Ascending aorta (tissue), 2 donors: Measurements from ENCODE around the gene UBAP2L. TPM values are rescaled to one million over a fixed set of nuclear protein-coding genes. Genes with fewer than 3 reads are reported as not detected.
A peak's percentile ranks its signal among the peaks of the same experiment; 100 is the strongest.

Experiments used
- DNase-seq, 2 donors: peaks; one replicate each; pipeline ENCODE4 v3.0.0-alpha.2; 2019; ENCODE audit warnings: low spot score in 2 of 2
- H3K27ac ChIP-seq, 2 donors: fragments of 200-600 bp; sonication (generic); one replicate each; pipeline ENCODE4 v1.5.1; 2016 to 2017; ENCODE audit warnings: mild to moderate bottlenecking in 1 of 2
- H3K27me3 ChIP-seq: fragments of 200-600 bp; sonication (generic); one replicate; pipeline ENCODE4 v1.5.1; 2017
- H3K36me3 ChIP-seq, 2 donors: fragments of 200-600 bp; sonication (generic); one replicate each; pipeline ENCODE4 v1.5.1; 2016
- H3K4me1 ChIP-seq, 2 donors: fragments of 200-600 bp; sonication (generic); one replicate each; pipeline ENCODE4 v1.5.1; 2016 to 2017; ENCODE audit warnings: mild to moderate bottlenecking in 1 of 2
- H3K4me3 ChIP-seq, 2 donors: fragments of 200-600 bp; sonication (generic); one replicate each; pipeline ENCODE4 v1.5.1; 2016 to 2017; ENCODE audit warnings: mild to moderate bottlenecking in 1 of 2
- H3K9me3 ChIP-seq, 2 donors: fragments of 200-600 bp; sonication (generic); one replicate each; pipeline ENCODE4 v1.5.1; 2016
- intact Hi-C: fragments of 100-400 bp; cut with DNase I; formaldehyde crosslinking; loops from one replicate; pipeline ENCODE4 v1.15.1; 2023
- total RNA-seq: library from RNA; depleted of rRNA; stranded (reverse); fragments of >200 nt; gene quantifications from one replicate; pipeline ENCODE4 v1.1.0, GENCODE V29; 2016
- TF ChIP-seq, protein P1 (sequence below), 3 experiments: fragments of 200-600 bp in 2 of 3; fragments of 450-650 bp in 1 of 3; sonication (generic) in 2 of 3; IDR thresholded peaks; one replicate each; pipeline ENCODE4 v1.5.1; 2016 to 2019; ENCODE audit warnings: antibody characterized with exemption in 3 of 3, mild to moderate bottlenecking in 1 of 3, moderate library complexity in 1 of 3

The UBAP2L gene
- total RNA-seq, 1 donor from 2014 or later = 67.8 TPM

- Histone ChIP-seq H3K4me1 (peaks cover 17 to 50% of the 10 kb centered on the region in 2 donors), H3K27me3 (no peaks in the 10 kb centered on the region), H3K36me3 (peaks cover 14 to 37% of the 10 kb centered on the region in 2 donors), H3K27ac (peak overlapping the region in 1 of 2 donors; percentile 23), H3K4me3 (no peak overlapping the region), H3K9me3 (no peaks in the 10 kb centered on the region)
- intact Hi-C loops = no loop called here
- TF ChIP-seq, protein P1, sequence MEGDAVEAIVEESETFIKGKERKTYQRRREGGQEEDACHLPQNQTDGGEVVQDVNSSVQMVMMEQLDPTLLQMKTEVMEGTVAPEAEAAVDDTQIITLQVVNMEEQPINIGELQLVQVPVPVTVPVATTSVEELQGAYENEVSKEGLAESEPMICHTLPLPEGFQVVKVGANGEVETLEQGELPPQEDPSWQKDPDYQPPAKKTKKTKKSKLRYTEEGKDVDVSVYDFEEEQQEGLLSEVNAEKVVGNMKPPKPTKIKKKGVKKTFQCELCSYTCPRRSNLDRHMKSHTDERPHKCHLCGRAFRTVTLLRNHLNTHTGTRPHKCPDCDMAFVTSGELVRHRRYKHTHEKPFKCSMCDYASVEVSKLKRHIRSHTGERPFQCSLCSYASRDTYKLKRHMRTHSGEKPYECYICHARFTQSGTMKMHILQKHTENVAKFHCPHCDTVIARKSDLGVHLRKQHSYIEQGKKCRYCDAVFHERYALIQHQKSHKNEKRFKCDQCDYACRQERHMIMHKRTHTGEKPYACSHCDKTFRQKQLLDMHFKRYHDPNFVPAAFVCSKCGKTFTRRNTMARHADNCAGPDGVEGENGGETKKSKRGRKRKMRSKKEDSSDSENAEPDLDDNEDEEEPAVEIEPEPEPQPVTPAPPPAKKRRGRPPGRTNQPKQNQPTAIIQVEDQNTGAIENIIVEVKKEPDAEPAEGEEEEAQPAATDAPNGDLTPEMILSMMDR (IDR thresholded peaks at IDR 0.05) = no peak
- no peak for DNase-seq
These were observed 42.7 kb upstream of the UBAP2L start for GRCh38 chr1:154178013-154178412.

DNA sequence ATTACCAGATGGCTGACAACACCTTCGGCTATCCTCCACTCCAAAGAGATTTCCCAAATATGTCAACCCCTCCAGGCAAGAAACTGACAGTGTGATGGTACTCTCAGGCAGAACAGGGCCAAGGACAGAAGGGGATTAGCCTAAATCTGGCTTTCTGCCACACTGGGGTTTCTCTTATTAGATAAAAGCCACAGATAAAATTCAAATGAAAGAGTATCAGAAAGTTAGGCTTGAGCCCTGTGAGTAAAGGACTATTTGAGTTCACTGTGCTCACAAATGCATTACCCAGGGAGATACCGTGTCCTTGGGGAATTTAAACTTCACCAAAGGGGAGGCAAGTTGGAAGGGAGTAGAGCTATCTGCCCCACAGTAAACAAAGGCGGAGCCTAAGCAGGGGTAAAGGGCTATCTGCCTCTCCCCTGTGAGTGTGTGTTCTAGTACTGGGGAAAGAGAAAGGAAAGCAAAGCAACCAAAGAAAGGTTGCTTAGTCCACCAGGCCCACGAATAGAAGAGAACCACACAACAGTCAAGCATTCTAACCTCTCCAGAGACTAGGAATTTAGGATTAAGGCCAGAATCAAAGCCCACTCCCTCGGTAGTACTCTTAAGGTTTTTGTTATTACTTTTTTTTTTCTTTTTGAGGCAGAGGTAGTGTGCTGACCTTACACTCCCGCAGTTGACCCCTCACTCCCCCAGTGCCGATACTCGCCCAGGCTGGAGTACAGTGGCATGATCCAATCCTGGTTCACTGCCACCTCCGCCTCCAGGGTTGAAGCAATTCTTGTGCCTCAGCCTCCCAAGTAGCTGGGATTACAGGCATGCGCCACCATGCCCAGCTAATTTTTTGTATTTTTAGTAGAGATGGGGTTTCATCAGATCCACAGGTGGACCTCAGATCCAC is 41.6 kb upstream of the UBAP2L start:
- peaks cover 17 to 50% of the 10 kb centered on the region in 2 donors for H3K4me1 ChIP-seq
- intact Hi-C loops = no loop called here
- DNase-seq = no peak
- TF ChIP-seq, protein P1 (IDR thresholded peaks at IDR 0.05) = no peak
- H3K27me3 ChIP-seq = no peaks in the 10 kb centered on the region
- no peak overlapping the region for H3K4me3 ChIP-seq
- H3K9me3 ChIP-seq = no peaks in the 10 kb centered on the region
- peak overlapping the region in 1 of 2 donors; percentile 49 for H3K27ac ChIP-seq
- H3K36me3 ChIP-seq = peaks cover 10 to 26% of the 10 kb centered on the region in 2 donors

DNA sequence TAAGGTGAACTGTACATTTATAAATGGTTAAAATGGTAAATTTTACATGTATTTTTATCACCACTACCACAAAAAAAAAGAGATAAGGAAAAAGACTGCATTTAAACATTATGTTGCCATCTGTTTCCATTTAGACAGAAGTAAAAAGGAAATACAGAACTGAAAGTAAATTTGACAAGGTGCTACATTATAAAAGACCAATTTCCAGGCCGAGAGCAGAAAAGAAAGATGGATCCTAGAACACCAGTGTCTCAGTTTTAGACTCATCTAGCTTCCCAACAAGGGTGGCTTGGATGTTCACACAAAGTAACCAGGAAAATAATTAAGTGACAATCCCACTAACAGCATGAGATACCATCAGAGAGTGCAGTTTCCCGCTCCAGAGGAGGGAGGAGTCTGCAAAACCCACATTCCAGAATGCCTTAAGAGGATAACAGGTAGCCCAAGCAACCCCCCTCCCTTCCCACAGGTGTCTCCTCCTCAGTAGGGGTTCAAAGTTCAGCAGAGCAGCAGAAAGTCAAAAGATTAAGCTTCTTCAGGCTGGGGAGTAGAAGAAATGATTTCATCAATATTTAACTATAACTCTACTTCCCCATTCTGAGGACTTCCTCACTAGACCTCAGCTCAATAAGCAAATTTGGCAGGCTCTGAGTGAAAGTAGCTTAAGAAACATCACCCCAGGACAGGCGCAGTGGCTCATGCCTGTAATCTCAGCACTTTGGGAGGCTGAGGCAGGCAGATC is 40.6 kb upstream of the UBAP2L start:
- Histone ChIP-seq H3K4me1 (peaks cover 17 to 50% of the 10 kb centered on the region in 2 donors), H3K27me3 (no peaks in the 10 kb centered on the region), H3K27ac (peak overlapping the region in 1 of 2 donors; percentile 11), H3K4me3 (peak overlapping the region in 1 of 2 donors; percentile 88), H3K9me3 (no peaks in the 10 kb centered on the region), H3K36me3 (peaks cover 3 to 19% of the 10 kb centered on the region in 2 donors)
- intact Hi-C loops = loop anchor here (5.0 kb wide), 1 partner anchor 92 kb away; the partner anchor contains the start of gene HAX1
- DNase-seq = no peak
- TF ChIP-seq, protein P1 (IDR thresholded peaks at IDR 0.05) = no peak

DNA sequence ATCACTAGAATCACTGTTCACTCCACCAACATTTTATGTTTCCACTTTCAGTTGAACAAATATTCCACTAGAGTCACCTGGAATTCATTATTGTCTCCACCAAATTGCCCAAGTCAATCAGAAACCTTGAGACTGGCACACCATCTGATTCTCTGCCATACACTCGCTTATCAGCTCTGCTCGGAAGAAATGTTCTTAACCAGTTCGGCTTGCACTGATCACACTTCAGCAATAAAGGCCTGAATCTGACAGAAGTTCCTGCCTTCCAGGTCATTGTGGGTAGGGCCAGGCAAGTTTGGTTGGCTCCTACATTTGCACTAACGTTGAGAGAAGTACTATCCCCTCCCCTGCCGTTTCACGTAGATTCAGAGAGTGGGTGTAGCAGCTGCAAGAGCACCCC is 38.8 kb upstream of the UBAP2L start:
- DNase-seq = no peak
- intact Hi-C loops = loop anchor here (2.0 to 5.0 kb wide), 2 partner anchors 90 to 191 kb away; partner anchors contain the start of genes HAX1 and RPS27
- H3K9me3 ChIP-seq = no peaks in the 10 kb centered on the region
- H3K4me1 ChIP-seq = peaks cover 17 to 43% of the 10 kb centered on the region in 2 donors
- H3K27ac ChIP-seq = peak overlapping the region; percentile 81 to 89
- H3K27me3 ChIP-seq = no peaks in the 10 kb centered on the region
- peak overlapping the region; percentile 76 to 88 for H3K4me3 ChIP-seq
- H3K36me3 ChIP-seq = peaks cover 0 to 11% of the 10 kb centered on the region in 2 donors
- TF ChIP-seq, protein P1 (IDR thresholded peaks at IDR 0.05) = no peak

- DNase-seq = peak; percentile 33 to 86
- intact Hi-C loops = loop anchor here (1.0 to 5.0 kb wide), 3 partner anchors 38 to 192 kb away; partner anchors contain the start of genes HAX1, RPS27 and UBAP2L
- peak overlapping the region; percentile 81 to 89 for H3K27ac ChIP-seq
- peaks cover 0 to 11% of the 10 kb centered on the region in 2 donors for H3K36me3 ChIP-seq
- H3K4me3 ChIP-seq = peak overlapping the region; percentile 76 to 88
- no peaks in the 10 kb centered on the region for H3K27me3 ChIP-seq
- H3K9me3 ChIP-seq = no peaks in the 10 kb centered on the region
- TF ChIP-seq, protein P1 (IDR thresholded peaks at IDR 0.05) = no peak
- peaks cover 17 to 40% of the 10 kb centered on the region in 2 donors for H3K4me1 ChIP-seq
These were observed 38.3 kb upstream of the UBAP2L start for GRCh38 chr1:154182344-154183045.
